ENCODE data around the gene OCEL1. TPM values are rescaled to one million over a fixed set of nuclear protein-coding genes. Genes with fewer than 3 reads are reported as not detected.

The OCEL1 gene
- total RNA-seq, 1 experiment from 2014 or later: 5.6 TPM

- no peaks in the 10 kb centered on the region for H3K9me3 ChIP-seq (ENCODE audit: low read length)
- intact Hi-C loops (cut with micrococcal nuclease): no loop called here
- H3K9me2 ChIP-seq (replicated peaks; ENCODE audit: low read length): no peaks in the 10 kb centered on the region
- H3K4me3 ChIP-seq (ENCODE audit: low read length): no peak overlapping the region
- H3K27me3 ChIP-seq (ENCODE audit: low read length): no peaks in the 10 kb centered on the region
- no peaks in the 10 kb centered on the region for H4K20me1 ChIP-seq (ENCODE audit: low read length)
- H3K79me2 ChIP-seq (ENCODE audit: low read length): no peaks in the 10 kb centered on the region
- no peaks in the 10 kb centered on the region for H3F3A ChIP-seq (ENCODE audit: low read length, unreplicated experiment)
- no peak for TF ChIP-seq CTCF (conservative IDR thresholded peaks at IDR 0.05; ENCODE audit: low read depth, low read length)
- no peak for TF ChIP-seq EZH2phosphoT487 (IDR thresholded peaks at IDR 0.05; ENCODE audit: borderline replicate concordance, low read length)
- TF ChIP-seq EZH2 (IDR thresholded peaks at IDR 0.05; ENCODE audit: low read length, unreplicated experiment): no peak
- no peak overlapping the region for H2AFZ ChIP-seq (ENCODE audit: low read length)
- ATAC-seq (peak; percentile 54), DNase-seq (peak; percentile 44)
- BruUV-seq (replicated peaks): no TSS peak
- ChIA-PET CTCF (interaction anchor here (1.0 kb wide), 1 partner anchor 65 kb away, joined by 3 read pairs; the partner anchor contains the start of gene BABAM1), POLR2A (ENCODE audit: unreplicated experiment) (no interaction called here)
- no peak overlapping the region for H3K9ac ChIP-seq (ENCODE audit: low read length)
- peaks cover 27% of the 10 kb centered on the region for H3K36me3 ChIP-seq (ENCODE audit: low read depth, low read length)
- H3K27ac ChIP-seq (ENCODE audit: low read length): no peak overlapping the region
- H3K4me1 ChIP-seq (ENCODE audit: insufficient read depth, low read length): no peaks in the 10 kb centered on the region
- no peak overlapping the region for H3K4me2 ChIP-seq (ENCODE audit: low read length)
Measured at GRCh38 chr19:17202249-17202648, 23.8 kb upstream of the OCEL1 start.

GRCh38 chr19:17202713-17203112 lies 23.3 kb upstream of the OCEL1 start:
- Histone ChIP-seq H3K4me2 (ENCODE audit: low read length) (no peak overlapping the region), H3K9ac (ENCODE audit: low read length) (no peak overlapping the region), H3K9me3 (ENCODE audit: low read length) (no peaks in the 10 kb centered on the region), H2AFZ (ENCODE audit: low read length) (no peak overlapping the region), H3K9me2 (replicated peaks; ENCODE audit: low read length) (no peaks in the 10 kb centered on the region), H3K79me2 (ENCODE audit: low read length) (no peaks in the 10 kb centered on the region), H4K20me1 (ENCODE audit: low read length) (no peaks in the 10 kb centered on the region), H3F3A (ENCODE audit: low read length, unreplicated experiment) (no peaks in the 10 kb centered on the region), H3K4me1 (ENCODE audit: insufficient read depth, low read length) (no peaks in the 10 kb centered on the region), H3K27me3 (ENCODE audit: low read length) (no peaks in the 10 kb centered on the region), H3K4me3 (ENCODE audit: low read length) (no peak overlapping the region), H3K36me3 (ENCODE audit: low read depth, low read length) (peaks cover 27% of the 10 kb centered on the region), H3K27ac (ENCODE audit: low read length) (no peak overlapping the region)
- TF ChIP-seq EZH2phosphoT487 (IDR thresholded peaks at IDR 0.05; ENCODE audit: borderline replicate concordance, low read length) (no peak), EZH2 (IDR thresholded peaks at IDR 0.05; ENCODE audit: low read length, unreplicated experiment) (no peak), CTCF (conservative IDR thresholded peaks at IDR 0.05; ENCODE audit: low read depth, low read length) (no peak)
- DNase-seq: no peak
- intact Hi-C loops (cut with micrococcal nuclease): no loop called here
- CTCF ChIA-PET: interaction anchor here (1.0 kb wide), 1 partner anchor 64 kb away, joined by 3 read pairs; the partner anchor contains the start of gene BABAM1
- BruUV-seq (replicated peaks): no TSS peak
- ATAC-seq: no peak
- POLR2A ChIA-PET (ENCODE audit: unreplicated experiment): no interaction called here

DNA sequence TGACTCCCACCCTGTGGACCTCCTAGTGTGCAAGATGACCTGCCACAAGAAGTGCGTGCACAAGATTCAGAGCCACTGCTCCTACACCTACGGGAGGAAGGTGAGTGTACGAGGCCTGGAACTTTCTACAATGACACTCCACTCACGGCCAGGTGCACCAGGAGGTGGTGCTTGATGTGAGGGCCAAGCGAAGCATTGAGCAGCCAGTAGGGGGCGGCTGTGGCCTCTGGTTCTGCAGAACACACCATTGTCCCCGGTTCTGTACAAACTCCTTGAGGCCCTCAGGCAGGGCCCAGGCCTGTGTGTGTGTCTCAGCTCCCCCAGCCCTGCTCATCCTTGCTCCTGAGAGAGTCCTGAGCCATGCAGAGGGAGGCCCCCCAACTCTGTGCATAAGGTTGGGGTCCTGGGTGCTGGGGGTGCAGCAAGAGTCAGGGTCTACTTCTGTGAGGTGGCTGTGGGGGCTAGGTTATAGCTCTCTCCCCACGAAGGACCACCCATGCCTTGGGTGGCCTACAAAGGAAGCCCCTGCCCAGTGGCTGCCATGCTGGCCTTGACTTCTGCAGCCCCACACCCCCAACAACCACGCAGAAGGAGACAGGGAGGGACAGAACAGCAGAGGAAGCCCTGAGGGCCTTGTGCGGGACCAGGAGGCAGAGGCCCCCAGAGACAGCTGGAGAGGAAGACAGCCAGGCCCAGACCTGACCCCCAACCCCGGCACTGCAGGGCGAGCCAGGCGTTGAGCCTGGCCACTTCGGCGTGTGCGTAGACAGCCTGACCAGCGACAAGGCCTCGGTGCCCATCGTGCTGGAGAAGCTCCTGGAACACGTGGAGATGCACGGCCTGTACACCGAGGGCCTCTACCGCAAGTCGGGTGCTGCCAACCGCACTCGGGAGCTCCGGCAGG lies 20.5 kb upstream of the OCEL1 start:
- no TSS peak for BruUV-seq (replicated peaks)
- Histone ChIP-seq H3F3A (ENCODE audit: low read length, unreplicated experiment) (peaks cover 7% of the 10 kb centered on the region), H3K27ac (ENCODE audit: low read length) (no peak overlapping the region), H3K27me3 (ENCODE audit: low read length) (no peaks in the 10 kb centered on the region), H3K4me3 (ENCODE audit: low read length) (no peak overlapping the region), H3K9ac (ENCODE audit: low read length) (no peak overlapping the region), H3K9me3 (ENCODE audit: low read length) (no peaks in the 10 kb centered on the region), H2AFZ (ENCODE audit: low read length) (no peak overlapping the region), H3K4me1 (ENCODE audit: insufficient read depth, low read length) (0 out of 2 replicates have a peak, but pooled peaks cover 6% of the 10 kb centered on the region), H3K9me2 (replicated peaks; ENCODE audit: low read length) (no peaks in the 10 kb centered on the region), H3K36me3 (ENCODE audit: low read depth, low read length) (peaks cover 30% of the 10 kb centered on the region), H3K4me2 (ENCODE audit: low read length) (no peak overlapping the region), H4K20me1 (ENCODE audit: low read length) (no peaks in the 10 kb centered on the region), H3K79me2 (ENCODE audit: low read length) (no peaks in the 10 kb centered on the region)
- TF ChIP-seq EZH2 (IDR thresholded peaks at IDR 0.05; ENCODE audit: low read length, unreplicated experiment): no peak
- TF ChIP-seq CTCF (conservative IDR thresholded peaks at IDR 0.05; ENCODE audit: low read depth, low read length): peak; percentile 84
- intact Hi-C loops (cut with micrococcal nuclease): loop anchor here (2.0 kb wide), 1 partner anchor 77 kb away; no protein-coding TSS in a partner anchor
- CTCF ChIA-PET: interaction anchor here (0.6 kb wide), 1 partner anchor 142 kb away, joined by 5 read pairs; no protein-coding TSS in a partner anchor
- POLR2A ChIA-PET (ENCODE audit: unreplicated experiment): no interaction called here
- ATAC-seq (peak; percentile 61), DNase-seq (peak; percentile 64)
